HepG2 (cell line): ENCODE data around the gene UBASH3A. TPM values are rescaled to one million over a fixed set of nuclear protein-coding genes. Genes with fewer than 3 reads are reported as not detected.
A peak's percentile ranks its signal among the peaks of the same experiment; 100 is the strongest.

Experiments
- ATAC-seq: fragments of 200-7000 bp; cut with Tn5 transposase; 3 replicates; pipeline ENCODE4 v1.9.1; 2020; ENCODE audit warnings: mild to moderate bottlenecking, moderate library complexity
- BruUV-seq: library from RNA; stranded (reverse); fragments of 400-500 nt; replicated peaks from 2 replicates; lab custom pipeline; 2021; lab: Mats Ljungman, UMichigan
- CTCF ChIA-PET: fragments of 300-600 bp; formaldehyde crosslinking; extraction: SDS; loops from one replicate; lab custom pipeline; 2021; ENCODE audit warnings: low total read pairs, inconsistent platforms, low intra/inter-chr PET ratio; lab: Yijun Ruan, JAX
- POLR2A ChIA-PET: fragments of 350-600 bp; sonication (Branson Sonifier 250); formaldehyde crosslinking; loops from one replicate; lab custom pipeline; 2020; ENCODE audit warnings: antibody characterized with exemption, inconsistent platforms; lab: Yijun Ruan, JAX
- DNase-seq: peaks from one replicate; pipeline ENCODE4 v3.0.0-alpha.2; 2015; ENCODE audit warnings: low spot score
- FAIRE-seq: peaks from 3 replicates; lab custom pipeline; 2011; peaks lifted over from hg19 to GRCh38; lab: Jason Lieb, UNC
- H2AFZ ChIP-seq: one replicate; pipeline ENCODE4 v1.6.1; 2011; ENCODE audit warnings: low read length, inconsistent platforms
- H3K27ac ChIP-seq: fragments of 300-600 bp; 3 replicates; pipeline ENCODE4 v1.8.0; 2011; ENCODE audit warnings: mixed run types, mild to moderate bottlenecking, mixed read lengths, low read length, inconsistent platforms; ENCODE audit not compliant: insufficient read depth; ENCODE audit errors: extremely low read length
- H3K27me3 ChIP-seq, 2 experiments: fragments of 200-600 bp in 1 of 2; 2 replicates in 1 of 2; 3 replicates in 1 of 2; pipeline versions ENCODE4 v1.6.0 to v1.8.0; 2011; ENCODE audit warnings: low read length in 2 of 2, mild to moderate bottlenecking in 2 of 2, moderate library complexity in 2 of 2, inconsistent platforms in 1 of 2; ENCODE audit not compliant: insufficient read depth in 2 of 2, control insufficient read depth in 1 of 2
- H3K36me3 ChIP-seq, 2 experiments: fragments of 200-600 bp in 1 of 2; replicated peaks in 1 of 2; 2 replicates in 1 of 2; 3 replicates in 1 of 2; pipeline versions ENCODE4 v1.5.1 to v1.8.0; 2011; ENCODE audit warnings: low read length in 2 of 2, inconsistent platforms in 1 of 2; ENCODE audit not compliant: insufficient read depth in 2 of 2, control insufficient read depth in 1 of 2
- H3K4me1 ChIP-seq: 2 replicates; pipeline ENCODE4 v1.5.1; 2012; ENCODE audit warnings: low read length, inconsistent platforms; ENCODE audit not compliant: insufficient read depth
- H3K4me2 ChIP-seq: 2 replicates; pipeline ENCODE4 v1.6.0; 2011; ENCODE audit warnings: low read depth, low read length, inconsistent platforms
- H3K4me3 ChIP-seq, 3 experiments: fragments of 200-600 bp in 1 of 3; sonication (generic), shearing (Covaris generic) in 1 of 3; replicated peaks in 1 of 3; 2 replicates each; pipeline ENCODE4 v1.5.1; 2011 to 2016; ENCODE audit warnings: low read length in 3 of 3, inconsistent platforms in 2 of 3, low read depth in 2 of 3, mild to moderate bottlenecking in 2 of 3, control low read depth in 1 of 3, mixed read lengths in 1 of 3; ENCODE audit not compliant: insufficient read depth in 1 of 3
- H3K79me2 ChIP-seq: one replicate; pipeline ENCODE4 v1.6.1; 2011; ENCODE audit warnings: low read length, inconsistent platforms; ENCODE audit not compliant: insufficient read depth
- H3K9ac ChIP-seq: 2 replicates; pipeline ENCODE4 v1.6.0; 2011; ENCODE audit warnings: mild to moderate bottlenecking, low read depth, low read length, inconsistent platforms; ENCODE audit not compliant: insufficient read depth
- H3K9me3 ChIP-seq: 2 replicates; pipeline ENCODE4 v1.5.1; 2012; ENCODE audit warnings: mild to moderate bottlenecking, low read length
- H4K20me1 ChIP-seq: 2 replicates; pipeline ENCODE4 v1.6.0; 2011; ENCODE audit warnings: inconsistent platforms, mild to moderate bottlenecking, low read length, moderate library complexity; ENCODE audit not compliant: insufficient read depth
- CEBPB ChIP-seq: IDR thresholded peaks from 2 replicates; pipeline ENCODE4 v1.6.1; 2011; ENCODE audit warnings: low read depth, low read length, improper control_type of control experiment, borderline replicate concordance
- GTF3A ChIP-seq: sonication (generic); formaldehyde crosslinking; conservative IDR thresholded peaks from 2 replicates; pipeline ENCODE4 v1.4.0; 2020; ENCODE audit warnings: mild to moderate bottlenecking, missing genetic modification reagents
- HNRNPL ChIP-seq: fragments of 200-400 bp; formaldehyde crosslinking; IDR thresholded peaks from 2 replicates; pipeline ENCODE4 v1.6.1; 2017; ENCODE audit warnings: mild to moderate bottlenecking, low read depth, low read length
- MAFK ChIP-seq, 2 experiments: IDR thresholded peaks in 1 of 2; conservative IDR thresholded peaks in 1 of 2; 2 replicates each; pipeline ENCODE4 v1.6.1; 2011; ENCODE audit warnings: improper control_type of control experiment in 2 of 2, low read length in 2 of 2
- RFXANK ChIP-seq: IDR thresholded peaks from 2 replicates; pipeline ENCODE4 v1.6.1; 2016
- SMYD3 ChIP-seq: sonication (generic); formaldehyde crosslinking; IDR thresholded peaks from 2 replicates; pipeline ENCODE4 v1.8.1; 2023; ENCODE audit warnings: mild to moderate bottlenecking, missing genetic modification reagents
- USF2 ChIP-seq, 2 experiments: sonication (generic) in 1 of 2; formaldehyde crosslinking in 1 of 2; IDR thresholded peaks; 2 replicates each; pipeline versions ENCODE4 v1.5.1 to v1.6.1; 2011 to 2020; ENCODE audit warnings: borderline replicate concordance in 1 of 2, low read depth in 1 of 2, low read length in 1 of 2, mild to moderate bottlenecking in 1 of 2, missing genetic modification reagents in 1 of 2, moderate library complexity in 1 of 2
- YEATS4 ChIP-seq: sonication (generic); formaldehyde crosslinking; IDR thresholded peaks from 2 replicates; pipeline ENCODE4 v1.4.0; 2020; ENCODE audit warnings: missing genetic modification reagents, borderline replicate concordance
- ZNF142 ChIP-seq: sonication (generic); formaldehyde crosslinking; IDR thresholded peaks from 2 replicates; pipeline ENCODE4 v1.4.0; 2020; ENCODE audit warnings: missing genetic modification reagents
- ZNF589 ChIP-seq: sonication (generic); formaldehyde crosslinking; conservative IDR thresholded peaks from 2 replicates; pipeline ENCODE4 v1.8.0; 2022; ENCODE audit warnings: mild to moderate bottlenecking, moderate library complexity, missing genetic modification reagents
- ZNF784 ChIP-seq: sonication (generic); formaldehyde crosslinking; IDR thresholded peaks from 2 replicates; pipeline ENCODE4 v1.5.1; 2020; ENCODE audit warnings: missing genetic modification reagents, mild to moderate bottlenecking, borderline replicate concordance
- WGBS: methylation state at CpG from one replicate; pipeline ENCODE4 v1.1.6; 2017; ENCODE audit warnings: low lambda C conversion rate; 5-methylcytosine and 5-hydroxymethylcytosine counted together
- in situ Hi-C: cut with HindIII; loops from 2 replicates; pipeline ENCODE4 v1.10.0; 2017; ENCODE audit warnings: low pct_unique_long_range_greater_than_20kb; ENCODE audit not compliant: extremely low pct_ligation_motif_present
- intact Hi-C: fragments of 100-400 bp; cut with micrococcal nuclease; formaldehyde crosslinking; loops from one replicate; pipeline ENCODE4 v1.10.0; 2022; ENCODE audit not compliant: unreplicated experiment
- polyA plus RNA-seq, 8 experiments: library from polyadenylated mRNA; depleted of rRNA in 3 of 8; stranded (reverse) in 7 of 8; unstranded in 1 of 8; fragments of >200 nt; fragmentation: Illumina TruSeq in 4 of 8; extraction: Trizol in 4 of 8; gene quantifications; 2 replicates each; pipeline versions ENCODE4 v1.2.1 to v1.2.3, GENCODE V29; 2011 to 2016; ENCODE audit warnings: low read depth in 4 of 8, missing spikeins in 1 of 8, mixed read lengths in 1 of 8; ENCODE audit not compliant: insufficient read depth in 1 of 8
- total RNA-seq, 5 experiments: library from RNA; depleted of rRNA; stranded (reverse); fragments of >200 nt; fragmentation: Illumina TruSeq; extraction: Trizol; gene quantifications; 2 replicates each; pipeline ENCODE4 v1.2.3, GENCODE V29; 2016; ENCODE audit warnings: low read depth in 1 of 5

UBASH3A gene
- total and polyA plus RNA-seq, 2 of the 13 experiments (the other 11 are each of a cell fraction or from before 2014, with no cell fraction given), result not detected

GRCh38 chr21:42439284-42440186 lies 35.8 kb downstream of the UBASH3A start:
- H3K9me3 ChIP-seq, result no peaks in the 10 kb centered on the region
- no peak overlapping the region for H3K4me3 ChIP-seq
- in situ Hi-C loops, result loop anchor here (10.0 kb wide), 1 partner anchor 285 kb away; no protein-coding TSS in a partner anchor
- no peak overlapping the region for H3K4me2 ChIP-seq
- DNase-seq (no peak), ATAC-seq (no peak), FAIRE-seq (no peak)
- 0 out of 5 replicates have a peak, but pooled peaks cover 0 to 4% of the 10 kb centered on the region in 2 experiments for H3K27me3 ChIP-seq
- 27% methylated on average over 14 of the region's 17 CpGs for WGBS
- ChIA-PET CTCF (no interaction called here), POLR2A (interaction anchor here (0.6 kb wide), 1 partner anchor 17 kb away, joined by 3 read pairs; no protein-coding TSS in a partner anchor)
- H3K36me3 ChIP-seq, result no peaks in the 10 kb centered on the region
- H3K27ac ChIP-seq, result no peak overlapping the region
- no peak overlapping the region for H3K9ac ChIP-seq
- no TSS peak for BruUV-seq
- H3K79me2 ChIP-seq, result no peaks in the 10 kb centered on the region
- no peaks in the 10 kb centered on the region for H3K4me1 ChIP-seq
- no peak overlapping the region for H2AFZ ChIP-seq
- intact Hi-C loops, result no loop called here
- no peaks in the 10 kb centered on the region for H4K20me1 ChIP-seq
- no peak for TF ChIP-seq ZNF589 (CRISPR knock-in tag)
- peak; percentile 39; the same call in 1 of the 2 replicates for TF ChIP-seq CEBPB
- TF ChIP-seq YEATS4 (CRISPR knock-in tag), result no peak
- no peak for TF ChIP-seq RFXANK
- TF ChIP-seq ZNF142 (CRISPR knock-in tag), result no peak
- no peak for TF ChIP-seq SMYD3
- no peak for TF ChIP-seq ZNF784 (CRISPR knock-in tag)
- TF ChIP-seq GTF3A (CRISPR knock-in tag), result no peak
- peak; percentile 73; the same call in 1 of the 2 replicates for TF ChIP-seq HNRNPL
- TF ChIP-seq MAFK (conservative IDR thresholded peaks at IDR 0.05 in 1 of 2, IDR thresholded peaks at IDR 0.05 in 1 of 2; ENCODE audit: low read length in 2 of 2), result no peak
- no peak for TF ChIP-seq USF2 (IDR thresholded peaks at IDR 0.05; ENCODE audit: low read depth, low read length)
- TF ChIP-seq USF2 (CRISPR knock-in tag; IDR thresholded peaks at IDR 0.05; ENCODE audit: borderline replicate concordance), result no peak
